H9 (cell line): ENCODE results near the gene ATG7. TPM values are rescaled to one million over a fixed set of nuclear protein-coding genes. Genes with fewer than 3 reads are reported as not detected.

ENCODE experiments used
- DNase-seq: peaks from one replicate; pipeline ENCODE4 v3.0.0-alpha.2; 2017
- H2AFZ ChIP-seq: one replicate; pipeline ENCODE4 v1.6.1; 2013; ENCODE audit warnings: mild to moderate bottlenecking, low read length, control low read depth, moderate library complexity
- H2AK5ac ChIP-seq: 2 replicates; pipeline ENCODE4 v1.6.1; 2013; ENCODE audit warnings: low read length, control low read depth, mixed read lengths; ENCODE audit not compliant: insufficient read length
- H2BK120ac ChIP-seq: one replicate; pipeline ENCODE4 v1.6.1; 2013; ENCODE audit warnings: low read depth, mild to moderate bottlenecking, low read length, control low read depth, inconsistent platforms; ENCODE audit not compliant: poor library complexity, severe bottlenecking
- H2BK12ac ChIP-seq: 2 replicates; pipeline ENCODE4 v1.6.1; 2013; ENCODE audit warnings: low read length, control low read depth, mixed read lengths, low read depth; ENCODE audit not compliant: insufficient read length
- H2BK15ac ChIP-seq: 2 replicates; pipeline ENCODE4 v1.6.1; 2013; ENCODE audit warnings: low read depth, low read length, control low read depth
- H2BK20ac ChIP-seq: one replicate; pipeline ENCODE4 v1.6.1; 2013; ENCODE audit warnings: low read depth, mild to moderate bottlenecking, low read length, control low read depth, inconsistent platforms; ENCODE audit not compliant: poor library complexity, severe bottlenecking
- H2BK5ac ChIP-seq: 2 replicates; pipeline ENCODE4 v1.6.1; 2013; ENCODE audit warnings: low read length, control low read depth, mixed read lengths; ENCODE audit not compliant: insufficient read length
- H3K14ac ChIP-seq: 2 replicates; pipeline ENCODE4 v1.6.1; 2013; ENCODE audit warnings: low read length, control low read depth; ENCODE audit not compliant: insufficient read depth
- H3K18ac ChIP-seq: 2 replicates; pipeline ENCODE4 v1.6.1; 2013; ENCODE audit warnings: low read depth, mild to moderate bottlenecking, mixed read lengths, low read length, control low read depth; ENCODE audit not compliant: insufficient read length
- H3K23ac ChIP-seq: 2 replicates; pipeline ENCODE4 v1.6.1; 2013; ENCODE audit warnings: low read length, control low read depth, mixed read lengths, low read depth; ENCODE audit not compliant: insufficient read length
- H3K23me2 ChIP-seq: 2 replicates; pipeline ENCODE4 v1.6.1; 2013; ENCODE audit warnings: low read depth, mild to moderate bottlenecking, mixed read lengths, low read length, control low read depth; ENCODE audit not compliant: insufficient read length, poor library complexity, severe bottlenecking
- H3K27ac ChIP-seq: 2 replicates; pipeline ENCODE4 v1.5.1; 2013; ENCODE audit warnings: low read length, control low read depth, mixed read lengths, low read depth; ENCODE audit not compliant: insufficient read length
- H3K27me3 ChIP-seq: 2 replicates; pipeline ENCODE4 v1.6.1; 2013; ENCODE audit warnings: low read length, control low read depth, inconsistent platforms; ENCODE audit not compliant: insufficient read depth
- H3K4ac ChIP-seq: 2 replicates; pipeline ENCODE4 v1.6.1; 2013; ENCODE audit warnings: low read depth, mild to moderate bottlenecking, control low read depth, inconsistent platforms, low read length, moderate library complexity
- H3K4me1 ChIP-seq: 2 replicates; pipeline ENCODE4 v1.6.1; 2013; ENCODE audit warnings: low read length, control low read depth, inconsistent platforms; ENCODE audit not compliant: insufficient read depth
- H3K4me2 ChIP-seq: 2 replicates; pipeline ENCODE4 v1.6.1; 2013; ENCODE audit warnings: low read length, control low read depth, mixed read lengths; ENCODE audit not compliant: insufficient read length, insufficient read depth
- H3K56ac ChIP-seq: 2 replicates; pipeline ENCODE4 v1.6.1; 2013; ENCODE audit warnings: low read depth, mild to moderate bottlenecking, mixed read lengths, low read length, control low read depth; ENCODE audit not compliant: insufficient read length
- H3K79me1 ChIP-seq: 2 replicates; pipeline ENCODE4 v1.6.1; 2013; ENCODE audit warnings: low read depth, mild to moderate bottlenecking, moderate library complexity, low read length, control low read depth, inconsistent platforms; ENCODE audit not compliant: insufficient read depth, poor library complexity, severe bottlenecking
- H3K79me2 ChIP-seq: 2 replicates; pipeline ENCODE4 v1.6.1; 2013; ENCODE audit warnings: low read length, control low read depth, inconsistent platforms; ENCODE audit not compliant: insufficient read depth
- H3K9ac ChIP-seq: 2 replicates; pipeline ENCODE4 v1.6.1; 2013; ENCODE audit warnings: low read length, control low read depth, mixed read lengths; ENCODE audit not compliant: insufficient read length; ENCODE audit errors: extremely low read depth
- H3K9me3 ChIP-seq: one replicate; pipeline ENCODE4 v1.6.1; 2013; ENCODE audit warnings: low read depth, low read length, inconsistent platforms; ENCODE audit not compliant: control insufficient read depth
- H3T11ph ChIP-seq: one replicate; pipeline ENCODE4 v1.6.1; 2013; ENCODE audit warnings: mild to moderate bottlenecking, low read length, control low read depth, inconsistent platforms
- H4K20me1 ChIP-seq: one replicate; pipeline ENCODE4 v1.6.1; 2013; ENCODE audit not compliant: control insufficient read depth, insufficient read length, insufficient read depth
- H4K5ac ChIP-seq: 2 replicates; pipeline ENCODE4 v1.6.1; 2013; ENCODE audit warnings: low read depth, mild to moderate bottlenecking, mixed read lengths, low read length, control low read depth; ENCODE audit not compliant: insufficient read length
- H4K8ac ChIP-seq: replicated peaks from 2 replicates; pipeline ENCODE4 v1.6.1; 2013; ENCODE audit warnings: low read length, control low read depth, mixed read lengths, low read depth; ENCODE audit not compliant: insufficient read length
- H4K91ac ChIP-seq: 2 replicates; pipeline ENCODE4 v1.6.1; 2013; ENCODE audit warnings: low read depth, mild to moderate bottlenecking, moderate library complexity, mixed read lengths, low read length, control low read depth; ENCODE audit not compliant: insufficient read length
- H3K27ac Mint-ChIP-seq, 3 experiments: 2 replicates in 2 of 3; 3 replicates in 1 of 3; pipeline ENCODE4 v1.8.0; 2020 to 2021; ENCODE audit warnings: mixed read lengths in 3 of 3, mild to moderate bottlenecking in 1 of 3, moderate library complexity in 1 of 3
- H3K27me3 Mint-ChIP-seq: 2 replicates; pipeline ENCODE4 v1.8.0; 2021; ENCODE audit warnings: low read depth, mild to moderate bottlenecking, moderate library complexity, mixed read lengths
- H3K36me3 Mint-ChIP-seq, 3 experiments: 2 replicates in 2 of 3; 3 replicates in 1 of 3; pipeline ENCODE4 v1.8.0; 2020 to 2021; ENCODE audit warnings: low read depth in 3 of 3, mixed read lengths in 3 of 3; ENCODE audit not compliant: insufficient read depth in 1 of 3
- H3K4me1 Mint-ChIP-seq, 2 experiments: 2 replicates each; pipeline ENCODE4 v1.8.0; 2020; ENCODE audit warnings: mixed read lengths in 2 of 2
- H3K4me3 Mint-ChIP-seq, 2 experiments: 2 replicates in 1 of 2; 3 replicates in 1 of 2; pipeline ENCODE4 v1.8.0; 2020 to 2021; ENCODE audit warnings: mild to moderate bottlenecking in 2 of 2, mixed read lengths in 2 of 2, moderate library complexity in 1 of 2
- H3K9me3 Mint-ChIP-seq, 2 experiments: 2 replicates in 1 of 2; 3 replicates in 1 of 2; pipeline ENCODE4 v1.8.0; 2020; ENCODE audit warnings: mild to moderate bottlenecking in 2 of 2, mixed read lengths in 2 of 2, moderate library complexity in 1 of 2
- WGBS: extraction: QIAGEN DNeasy Blood & Tissue Kit; methylation state at CpG from one replicate; pipeline ENCODE4 v1.1.7; 2013; ENCODE audit warnings: missing lambda C conversion rate, low lambda C conversion rate, mixed read lengths; ENCODE audit not compliant: insufficient read length; ENCODE audit errors: extremely low coverage; 5-methylcytosine and 5-hydroxymethylcytosine counted together
- total RNA-seq: library from RNA; stranded (reverse); gene quantifications from 2 replicates; pipeline ENCODE4 v1.2.1, GENCODE V29; 2021
- TF ChIP-seq, protein P1 (sequence below): fragments of 200-600 bp; sonication (generic); conservative IDR thresholded peaks from 3 replicates; pipeline ENCODE4 v1.8.0; 2021; ENCODE audit warnings: antibody characterized with exemption, mild to moderate bottlenecking

The ATG7 gene
- total RNA-seq, 1 experiment from 2014 or later, result 17.9 TPM

DNA sequence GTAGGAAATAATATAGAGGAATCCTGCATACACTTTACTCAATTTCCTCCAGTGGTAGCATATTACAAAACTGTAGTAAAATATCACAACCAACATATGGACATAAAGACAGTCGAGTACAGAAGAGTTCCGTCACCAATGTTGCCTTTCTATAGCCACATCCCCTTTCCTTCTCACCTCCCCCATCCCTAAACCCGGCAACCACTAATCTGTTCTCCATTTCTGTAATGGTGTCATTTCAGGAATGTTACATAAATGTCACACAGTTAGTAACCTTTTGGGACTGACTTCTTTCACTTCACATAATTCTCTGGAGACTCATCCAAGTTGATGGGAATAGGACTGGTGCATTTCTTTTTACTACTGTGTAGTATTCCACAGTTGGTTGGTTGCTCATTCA, 41.4 kb upstream of the ATG7 start:
- Histone ChIP-seq H2AK5ac (no peak overlapping the region), H2BK12ac (no peak overlapping the region), H3K14ac (no peak overlapping the region), H2BK120ac (no peak overlapping the region), H2AFZ (no peak overlapping the region), H3K23me2 (no peaks in the 10 kb centered on the region), H3K9ac (no peak overlapping the region), H3K23ac (no peak overlapping the region), H4K91ac (no peak overlapping the region), H4K5ac (no peak overlapping the region), H3K56ac (no peak overlapping the region), H3K79me2 (no peaks in the 10 kb centered on the region), H3K9me3 (no peaks in the 10 kb centered on the region), H2BK20ac (no peak overlapping the region), H4K20me1 (no peaks in the 10 kb centered on the region), H3K4ac (no peak overlapping the region), H3K27ac (no peak overlapping the region), H3K4me1 (no peaks in the 10 kb centered on the region; the same call in 1 of the 2 replicates), H3K79me1 (no peaks in the 10 kb centered on the region), H3K4me2 (no peak overlapping the region), H3K27me3 (no peaks in the 10 kb centered on the region), H4K8ac (no peak overlapping the region), H3T11ph (no peak overlapping the region), H2BK5ac (no peak overlapping the region), H2BK15ac (no peak overlapping the region), H3K18ac (no peak overlapping the region)
- Mint-ChIP-seq H3K9me3 (no peaks in the 10 kb centered on the region), H3K4me1 (peaks cover 0 to 5% of the 10 kb centered on the region in 2 experiments; a peak in 2 of 4 replicates), H3K36me3 (no peaks in the 10 kb centered on the region), H3K4me3 (no peak overlapping the region), H3K27me3 (peaks cover 6% of the 10 kb centered on the region), H3K27ac (no peak overlapping the region)
- DNase-seq, result no peak
- TF ChIP-seq, protein P1, sequence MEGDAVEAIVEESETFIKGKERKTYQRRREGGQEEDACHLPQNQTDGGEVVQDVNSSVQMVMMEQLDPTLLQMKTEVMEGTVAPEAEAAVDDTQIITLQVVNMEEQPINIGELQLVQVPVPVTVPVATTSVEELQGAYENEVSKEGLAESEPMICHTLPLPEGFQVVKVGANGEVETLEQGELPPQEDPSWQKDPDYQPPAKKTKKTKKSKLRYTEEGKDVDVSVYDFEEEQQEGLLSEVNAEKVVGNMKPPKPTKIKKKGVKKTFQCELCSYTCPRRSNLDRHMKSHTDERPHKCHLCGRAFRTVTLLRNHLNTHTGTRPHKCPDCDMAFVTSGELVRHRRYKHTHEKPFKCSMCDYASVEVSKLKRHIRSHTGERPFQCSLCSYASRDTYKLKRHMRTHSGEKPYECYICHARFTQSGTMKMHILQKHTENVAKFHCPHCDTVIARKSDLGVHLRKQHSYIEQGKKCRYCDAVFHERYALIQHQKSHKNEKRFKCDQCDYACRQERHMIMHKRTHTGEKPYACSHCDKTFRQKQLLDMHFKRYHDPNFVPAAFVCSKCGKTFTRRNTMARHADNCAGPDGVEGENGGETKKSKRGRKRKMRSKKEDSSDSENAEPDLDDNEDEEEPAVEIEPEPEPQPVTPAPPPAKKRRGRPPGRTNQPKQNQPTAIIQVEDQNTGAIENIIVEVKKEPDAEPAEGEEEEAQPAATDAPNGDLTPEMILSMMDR, result no peak
- no CpG with 5 or more reads among the region's 3 CpGs for WGBS
